ENCODE data around the gene UNC45B.

UNC45B gene

DNA sequence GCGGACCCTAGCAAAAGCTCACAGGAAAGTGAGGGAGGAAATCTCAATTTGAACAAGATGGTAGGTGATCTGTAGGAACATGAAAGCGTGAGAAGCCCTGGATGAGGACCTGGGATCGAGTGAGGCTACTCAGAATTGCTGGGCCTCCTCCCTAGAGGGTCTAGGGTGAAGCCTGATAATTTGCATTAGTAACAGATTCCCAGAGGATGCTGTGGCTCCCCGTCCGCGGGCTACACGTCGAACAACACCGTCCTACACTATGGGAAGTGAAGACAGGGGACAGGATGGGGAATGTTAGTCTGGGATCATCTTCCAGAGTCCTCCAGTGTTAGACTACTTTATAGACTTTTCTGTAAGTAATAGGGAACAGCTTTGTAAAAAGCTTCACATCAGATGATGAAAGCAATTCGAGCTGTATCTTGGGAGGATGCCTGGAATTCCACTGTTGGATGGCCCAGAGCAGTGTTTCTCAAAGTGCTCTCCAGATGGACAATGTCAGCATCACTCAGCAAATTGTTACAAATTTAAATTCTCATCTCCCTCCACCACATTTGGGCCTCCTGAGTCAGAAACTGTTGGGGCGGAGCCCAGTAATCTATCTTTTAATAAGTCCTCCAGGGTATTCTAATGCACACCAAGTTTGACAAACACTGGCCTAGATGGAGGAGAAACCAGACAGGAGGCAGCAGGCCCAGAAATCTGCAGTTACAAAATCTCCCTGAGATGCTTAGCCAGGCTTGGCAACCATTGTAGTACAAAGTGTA, 19.7 kb upstream of the UNC45B start:
- Histone ChIP-seq H3K27me3 (ENCODE audit: control insufficient read depth, insufficient read depth, low read length) (no peaks in the 10 kb centered on the region), H3K4me3 (ENCODE audit: low read depth, low read length) (no peak overlapping the region), H3K27ac (ENCODE audit: low read depth, low read length) (no peak overlapping the region), H3K36me3 (ENCODE audit: control insufficient read depth, insufficient read depth, low read length) (peaks cover 23% of the 10 kb centered on the region), H3K9ac (ENCODE audit: low read depth, low read length) (no peak overlapping the region), H3K9me3 (ENCODE audit: control insufficient read depth, insufficient read depth, low read length) (no peaks in the 10 kb centered on the region), H3K4me1 (ENCODE audit: control insufficient read depth, insufficient read depth, low read length) (no peaks in the 10 kb centered on the region)

DNA sequence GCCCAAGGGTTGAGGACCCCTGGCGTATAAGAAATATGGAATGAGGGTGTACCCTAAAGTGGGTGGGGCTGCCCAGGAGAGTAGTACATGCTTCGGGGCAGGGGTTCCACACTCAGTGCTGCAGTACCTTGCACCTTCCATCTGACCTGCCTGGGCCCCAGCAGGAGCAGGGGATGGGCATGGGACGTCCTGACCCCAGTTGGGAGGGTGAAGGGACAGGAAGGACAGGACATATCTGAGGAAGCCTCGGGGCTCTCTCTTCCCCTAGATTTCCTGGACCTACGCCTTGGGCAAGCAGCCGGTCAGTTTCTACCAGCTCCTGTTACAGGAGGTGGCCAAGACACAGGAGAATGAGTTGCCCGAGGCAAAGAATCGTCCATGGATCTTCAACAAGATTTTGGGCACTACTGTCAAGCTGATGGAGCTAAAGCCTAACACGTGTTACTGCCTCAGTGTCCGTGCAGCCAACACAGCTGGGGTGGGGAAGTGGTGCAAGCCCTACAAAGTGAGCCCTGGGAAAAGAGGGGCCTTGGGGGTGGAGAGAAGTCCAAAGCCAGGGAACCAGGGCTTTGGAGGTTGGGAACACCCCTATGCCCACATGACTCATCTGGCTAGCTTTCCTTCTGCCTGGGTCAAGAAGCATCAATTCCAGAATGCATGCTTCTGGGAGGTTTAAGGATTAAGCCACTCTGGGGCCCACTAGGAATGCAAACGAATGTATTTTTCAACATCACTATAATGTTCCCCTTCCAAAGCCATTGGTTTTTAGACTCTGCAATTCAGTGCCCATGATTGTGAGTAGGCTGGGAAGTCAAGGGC, 18.3 kb upstream of the UNC45B start:
- H3K27me3 ChIP-seq (ENCODE audit: control insufficient read depth, insufficient read depth, low read length) = no peaks in the 10 kb centered on the region
- H3K27ac ChIP-seq (ENCODE audit: low read depth, low read length) = no peak overlapping the region

DNA sequence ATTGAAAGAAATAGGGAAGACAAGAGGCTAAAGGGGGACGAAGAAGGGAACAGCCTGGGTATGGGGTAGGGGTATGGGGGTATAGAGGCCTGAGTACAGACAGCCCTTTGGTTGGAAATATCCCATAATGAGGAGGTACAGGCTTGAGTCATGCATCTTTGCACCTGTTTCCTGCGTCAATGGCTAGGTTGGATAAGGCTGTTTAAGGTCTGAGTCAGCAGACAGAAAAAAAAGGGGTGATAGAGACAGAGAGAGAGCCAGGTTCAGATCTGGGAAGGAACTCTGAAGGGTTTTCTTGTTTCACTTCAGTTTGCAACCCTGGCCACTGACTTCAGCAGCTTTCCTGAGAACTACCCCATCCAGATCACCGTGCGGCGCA, 17.7 kb upstream of the UNC45B start:
- Histone ChIP-seq H3K4me1 (ENCODE audit: control insufficient read depth, insufficient read depth, low read length) (no peaks in the 10 kb centered on the region), H3K9me3 (ENCODE audit: control insufficient read depth, insufficient read depth, low read length) (no peaks in the 10 kb centered on the region), H3K27me3 (ENCODE audit: control insufficient read depth, insufficient read depth, low read length) (no peaks in the 10 kb centered on the region), H3K9ac (ENCODE audit: low read depth, low read length) (no peak overlapping the region), H3K4me3 (ENCODE audit: low read depth, low read length) (no peak overlapping the region), H3K27ac (ENCODE audit: low read depth, low read length) (no peak overlapping the region), H3K36me3 (ENCODE audit: control insufficient read depth, insufficient read depth, low read length) (peaks cover 44% of the 10 kb centered on the region)

More for the DNA sequence above, 18.3 kb upstream of the UNC45B start:
- Histone ChIP-seq H3K4me3 (ENCODE audit: low read depth, low read length) (no peak overlapping the region), H3K36me3 (ENCODE audit: control insufficient read depth, insufficient read depth, low read length) (peaks cover 38% of the 10 kb centered on the region), H3K4me1 (ENCODE audit: control insufficient read depth, insufficient read depth, low read length) (no peaks in the 10 kb centered on the region), H3K9me3 (ENCODE audit: control insufficient read depth, insufficient read depth, low read length) (no peaks in the 10 kb centered on the region), H3K9ac (ENCODE audit: low read depth, low read length) (no peak overlapping the region)

DNA sequence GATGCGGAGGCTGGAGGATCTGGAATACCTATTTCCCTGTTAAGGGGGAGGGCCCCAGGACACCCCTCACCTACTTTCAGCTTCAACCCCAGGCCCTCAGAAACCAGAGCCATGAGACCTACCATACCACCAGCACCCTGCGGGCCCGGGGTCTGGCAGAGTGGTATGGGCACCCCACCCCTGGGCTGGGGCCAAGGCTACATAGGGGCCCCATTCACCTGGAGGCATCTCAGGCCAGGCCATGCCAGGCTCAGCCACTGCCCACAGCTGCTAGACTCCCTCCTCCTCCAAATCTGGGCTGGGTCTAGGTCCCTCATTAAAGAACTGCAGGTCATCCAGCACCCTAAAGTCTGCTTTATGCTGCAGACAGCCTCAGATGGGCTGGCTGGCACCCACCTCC, 17.2 kb upstream of the UNC45B start:
- H3K9ac ChIP-seq (ENCODE audit: low read depth, low read length) = no peak overlapping the region
- no peak overlapping the region for H3K4me3 ChIP-seq (ENCODE audit: low read depth, low read length)
- H3K4me1 ChIP-seq (ENCODE audit: control insufficient read depth, insufficient read depth, low read length) = no peaks in the 10 kb centered on the region
- no peaks in the 10 kb centered on the region for H3K9me3 ChIP-seq (ENCODE audit: control insufficient read depth, insufficient read depth, low read length)
- H3K27ac ChIP-seq (ENCODE audit: low read depth, low read length) = no peak overlapping the region
- peaks cover 48% of the 10 kb centered on the region for H3K36me3 ChIP-seq (ENCODE audit: control insufficient read depth, insufficient read depth, low read length)
- H3K27me3 ChIP-seq (ENCODE audit: control insufficient read depth, insufficient read depth, low read length) = no peaks in the 10 kb centered on the region

DNA sequence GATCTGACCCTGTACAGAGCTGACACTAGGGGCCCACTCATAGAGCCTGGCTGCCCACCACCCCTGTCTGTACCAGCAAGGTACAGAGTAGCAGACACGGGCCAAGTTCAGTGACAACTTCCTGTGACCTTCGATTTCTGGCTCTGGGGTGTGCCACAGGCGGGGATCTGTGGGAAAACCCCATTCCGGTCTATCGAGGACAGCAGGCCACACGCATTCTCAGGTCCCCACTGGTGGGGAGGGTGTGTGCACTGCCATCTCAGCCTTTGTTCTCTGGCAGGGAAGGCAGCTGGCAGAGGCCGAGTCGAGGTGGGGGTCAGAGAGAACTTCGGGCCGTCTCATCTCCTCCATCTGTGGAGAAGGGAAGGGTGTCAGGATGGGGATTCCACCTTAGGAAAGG, 15.5 kb upstream of the UNC45B start:
- no peak overlapping the region for H3K9ac ChIP-seq (ENCODE audit: low read depth, low read length)
- H3K4me1 ChIP-seq (ENCODE audit: control insufficient read depth, insufficient read depth, low read length) = no peaks in the 10 kb centered on the region
- H3K4me3 ChIP-seq (ENCODE audit: low read depth, low read length) = no peak overlapping the region
- H3K9me3 ChIP-seq (ENCODE audit: control insufficient read depth, insufficient read depth, low read length) = no peaks in the 10 kb centered on the region
- peaks cover 65% of the 10 kb centered on the region for H3K36me3 ChIP-seq (ENCODE audit: control insufficient read depth, insufficient read depth, low read length)
- H3K27ac ChIP-seq (ENCODE audit: low read depth, low read length) = no peak overlapping the region
- no peaks in the 10 kb centered on the region for H3K27me3 ChIP-seq (ENCODE audit: control insufficient read depth, insufficient read depth, low read length)

DNA sequence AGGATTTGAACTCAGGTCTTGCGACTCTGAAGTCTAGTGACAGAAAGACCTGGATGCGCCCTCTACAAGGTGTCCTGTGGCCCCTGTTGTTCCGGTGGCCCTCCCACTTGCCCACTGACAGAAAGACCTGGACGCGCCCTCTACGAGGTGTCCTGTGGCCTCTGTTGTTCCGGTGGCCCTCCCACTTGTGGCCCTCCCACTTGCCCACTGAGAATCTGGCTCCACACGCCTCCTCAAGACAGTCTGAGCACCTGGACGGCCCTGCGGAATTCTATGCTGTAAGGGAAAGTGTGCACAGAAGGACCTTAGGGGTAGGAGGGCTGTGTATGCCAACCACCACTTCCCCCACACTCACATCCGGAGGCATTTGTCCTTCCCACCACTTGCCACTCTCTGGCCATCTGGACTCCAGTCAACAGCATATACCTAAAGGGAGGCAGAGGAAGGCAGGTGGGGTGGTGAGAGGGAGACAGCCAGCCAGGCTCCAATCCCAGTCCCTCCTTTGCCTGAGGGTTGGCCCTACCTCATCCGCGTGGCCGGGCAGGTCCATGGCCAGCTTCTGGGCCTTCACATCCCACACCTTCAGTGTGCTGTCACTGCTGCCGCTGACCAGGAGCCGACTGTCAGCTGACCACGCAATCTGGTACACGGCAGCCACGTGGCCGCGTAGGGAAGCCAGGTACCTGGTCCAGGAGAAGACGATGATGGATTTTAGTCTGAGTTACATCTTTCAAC, 14.6 kb upstream of the UNC45B start:
- H3K27me3 ChIP-seq (ENCODE audit: control insufficient read depth, insufficient read depth, low read length) = no peaks in the 10 kb centered on the region
- no peak overlapping the region for H3K27ac ChIP-seq (ENCODE audit: low read depth, low read length)
- no peak overlapping the region for H3K9ac ChIP-seq (ENCODE audit: low read depth, low read length)
- H3K9me3 ChIP-seq (ENCODE audit: control insufficient read depth, insufficient read depth, low read length) = no peaks in the 10 kb centered on the region
- H3K4me1 ChIP-seq (ENCODE audit: control insufficient read depth, insufficient read depth, low read length) = no peaks in the 10 kb centered on the region
- peaks cover 74% of the 10 kb centered on the region for H3K36me3 ChIP-seq (ENCODE audit: control insufficient read depth, insufficient read depth, low read length)
- no peak overlapping the region for H3K4me3 ChIP-seq (ENCODE audit: low read depth, low read length)

DNA sequence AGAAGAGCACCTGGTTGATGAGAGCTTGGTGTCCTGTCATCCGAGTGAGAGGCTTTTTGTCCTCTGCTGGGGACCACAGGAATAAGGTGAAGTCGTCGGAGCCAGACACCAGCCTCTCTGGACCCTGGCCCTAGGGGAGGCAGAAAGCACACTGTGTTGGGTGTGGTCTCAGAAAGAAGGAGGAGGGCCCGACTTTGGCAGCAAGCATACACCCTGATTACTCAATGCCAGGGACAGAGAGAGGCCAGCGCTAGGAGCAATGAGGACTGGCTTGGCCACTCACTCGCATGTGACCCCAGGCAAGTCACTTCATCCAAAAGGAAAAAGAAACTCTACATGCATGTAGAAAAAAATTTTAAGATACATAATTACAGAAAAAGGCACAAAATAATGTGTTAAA, 12.3 kb upstream of the UNC45B start:
- no peak overlapping the region for H3K4me3 ChIP-seq (ENCODE audit: low read depth, low read length)
- no peaks in the 10 kb centered on the region for H3K27me3 ChIP-seq (ENCODE audit: control insufficient read depth, insufficient read depth, low read length)
- H3K4me1 ChIP-seq (ENCODE audit: control insufficient read depth, insufficient read depth, low read length) = no peaks in the 10 kb centered on the region
- H3K27ac ChIP-seq (ENCODE audit: low read depth, low read length) = no peak overlapping the region
- no peak overlapping the region for H3K9ac ChIP-seq (ENCODE audit: low read depth, low read length)
- H3K36me3 ChIP-seq (ENCODE audit: control insufficient read depth, insufficient read depth, low read length) = peaks cover 94% of the 10 kb centered on the region
- no peaks in the 10 kb centered on the region for H3K9me3 ChIP-seq (ENCODE audit: control insufficient read depth, insufficient read depth, low read length)

DNA sequence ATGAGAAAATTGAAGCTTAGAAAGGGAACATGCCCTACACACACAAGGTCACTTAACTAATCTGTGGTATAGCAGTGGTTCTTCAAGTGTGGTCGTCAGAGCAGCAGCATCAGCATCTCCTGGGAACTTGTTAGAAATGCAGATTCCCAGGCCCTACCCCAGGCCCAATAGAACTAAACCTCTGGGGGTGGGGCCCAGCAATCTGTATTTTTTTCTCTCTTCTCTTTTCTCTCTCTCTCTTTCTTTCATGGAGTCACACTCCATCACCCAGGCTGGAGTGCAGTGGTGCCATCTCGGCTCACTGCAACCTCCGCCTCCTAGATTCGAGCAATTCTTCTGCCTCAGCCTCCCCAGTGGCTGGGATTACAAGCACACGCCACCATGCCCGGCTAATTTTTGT, 9.4 kb upstream of the UNC45B start:
- no peak overlapping the region for H3K4me3 ChIP-seq (ENCODE audit: low read depth, low read length)
- H3K27me3 ChIP-seq (ENCODE audit: control insufficient read depth, insufficient read depth, low read length) = no peaks in the 10 kb centered on the region
- peaks cover 68% of the 10 kb centered on the region for H3K36me3 ChIP-seq (ENCODE audit: control insufficient read depth, insufficient read depth, low read length)
- no peak overlapping the region for H3K27ac ChIP-seq (ENCODE audit: low read depth, low read length)
- no peak overlapping the region for H3K9ac ChIP-seq (ENCODE audit: low read depth, low read length)
- no peaks in the 10 kb centered on the region for H3K4me1 ChIP-seq (ENCODE audit: control insufficient read depth, insufficient read depth, low read length)
- H3K9me3 ChIP-seq (ENCODE audit: control insufficient read depth, insufficient read depth, low read length) = no peaks in the 10 kb centered on the region

DNA sequence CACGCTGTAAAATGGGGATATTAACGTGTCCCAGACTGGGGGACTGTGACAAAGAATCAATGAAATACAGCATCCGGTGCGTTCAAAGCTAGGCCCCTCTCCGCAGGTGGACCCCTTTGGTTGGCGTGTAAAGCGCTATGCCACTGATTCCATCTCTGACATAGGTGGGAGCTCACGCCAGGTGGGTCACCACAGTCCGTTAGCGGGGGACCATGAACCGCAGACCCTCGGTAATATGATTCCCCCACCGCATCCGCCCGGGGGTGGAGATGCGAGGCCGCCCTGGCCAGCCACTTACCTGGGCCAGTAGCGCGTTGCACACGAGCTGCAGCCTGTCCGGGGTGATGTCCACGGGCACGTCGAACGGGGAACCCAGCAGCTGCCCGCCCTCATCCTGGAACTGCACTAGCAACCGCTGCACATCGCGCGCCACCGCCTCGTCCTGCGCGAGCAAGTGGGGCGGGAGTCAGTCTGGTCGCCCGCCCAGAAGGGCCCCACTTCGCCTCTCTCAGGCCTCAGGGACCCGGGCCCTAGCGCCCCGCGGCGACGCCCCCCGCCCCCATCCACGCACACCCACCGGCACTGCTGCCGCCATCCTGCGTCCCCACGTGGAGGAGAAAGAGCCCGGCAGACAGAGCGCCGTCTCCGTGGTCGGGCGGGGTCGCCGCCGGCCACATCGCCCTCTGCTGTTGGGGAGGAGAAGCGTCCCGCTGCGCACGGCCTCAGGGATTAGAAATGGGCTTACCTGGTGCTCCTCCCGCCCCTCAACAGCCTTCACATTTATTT, 5.7 kb upstream of the UNC45B start, which contains the start of gene NLE1:
TSS of gene NLE1 (minus strand) at position 623 of the 786 bp plus-strand sequence. CDS start at position 595, 28 bp downstream.
- Histone ChIP-seq H3K27ac (ENCODE audit: low read depth, low read length) (peak within 1 kb of the TSS; percentile 70), H3K36me3 (ENCODE audit: control insufficient read depth, insufficient read depth, low read length) (peaks cover 31% of the 10 kb centered on the region), H3K9ac (ENCODE audit: low read depth, low read length) (peak within 1 kb of the TSS; percentile 86), H3K9me3 (ENCODE audit: control insufficient read depth, insufficient read depth, low read length) (no peaks in the 10 kb centered on the region), H3K27me3 (ENCODE audit: control insufficient read depth, insufficient read depth, low read length) (no peaks in the 10 kb centered on the region), H3K4me3 (ENCODE audit: low read depth, low read length) (peak within 1 kb of the TSS; percentile 83), H3K4me1 (ENCODE audit: control insufficient read depth, insufficient read depth, low read length) (no peaks in the 10 kb centered on the region)

DNA sequence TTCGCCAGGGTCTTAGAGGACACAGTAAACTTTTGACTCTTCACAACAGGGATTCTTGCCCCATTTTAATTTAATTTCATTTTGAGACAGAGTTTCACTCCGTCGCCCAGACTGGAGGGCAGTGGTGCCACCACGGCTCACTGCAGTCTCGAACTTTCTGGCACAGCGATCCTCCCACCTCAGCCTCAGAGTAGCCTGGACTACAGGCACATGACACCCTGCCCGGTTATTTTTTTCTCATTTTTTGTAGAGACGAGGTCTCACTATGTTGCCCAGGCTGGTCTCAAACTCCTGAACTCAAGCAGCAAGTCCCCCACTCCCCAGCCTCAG, 5.2 kb upstream of the UNC45B start:
- H3K27me3 ChIP-seq (ENCODE audit: control insufficient read depth, insufficient read depth, low read length) = no peaks in the 10 kb centered on the region
- no peak overlapping the region for H3K9ac ChIP-seq (ENCODE audit: low read depth, low read length)
- no peaks in the 10 kb centered on the region for H3K9me3 ChIP-seq (ENCODE audit: control insufficient read depth, insufficient read depth, low read length)
- peaks cover 26% of the 10 kb centered on the region for H3K36me3 ChIP-seq (ENCODE audit: control insufficient read depth, insufficient read depth, low read length)
- peak overlapping the region; percentile 83; the same call in 1 of the 2 replicates for H3K4me3 ChIP-seq (ENCODE audit: low read depth, low read length)
- no peak overlapping the region for H3K27ac ChIP-seq (ENCODE audit: low read depth, low read length)
- no peaks in the 10 kb centered on the region for H3K4me1 ChIP-seq (ENCODE audit: control insufficient read depth, insufficient read depth, low read length)

All from HUES48 (cell line).